ENCODE data around the gene PPP2R2D.

GRCh38 chr10:131925011-131925649 is 24.3 kb downstream of the PPP2R2D start:
- TF ChIP-seq, protein P1, sequence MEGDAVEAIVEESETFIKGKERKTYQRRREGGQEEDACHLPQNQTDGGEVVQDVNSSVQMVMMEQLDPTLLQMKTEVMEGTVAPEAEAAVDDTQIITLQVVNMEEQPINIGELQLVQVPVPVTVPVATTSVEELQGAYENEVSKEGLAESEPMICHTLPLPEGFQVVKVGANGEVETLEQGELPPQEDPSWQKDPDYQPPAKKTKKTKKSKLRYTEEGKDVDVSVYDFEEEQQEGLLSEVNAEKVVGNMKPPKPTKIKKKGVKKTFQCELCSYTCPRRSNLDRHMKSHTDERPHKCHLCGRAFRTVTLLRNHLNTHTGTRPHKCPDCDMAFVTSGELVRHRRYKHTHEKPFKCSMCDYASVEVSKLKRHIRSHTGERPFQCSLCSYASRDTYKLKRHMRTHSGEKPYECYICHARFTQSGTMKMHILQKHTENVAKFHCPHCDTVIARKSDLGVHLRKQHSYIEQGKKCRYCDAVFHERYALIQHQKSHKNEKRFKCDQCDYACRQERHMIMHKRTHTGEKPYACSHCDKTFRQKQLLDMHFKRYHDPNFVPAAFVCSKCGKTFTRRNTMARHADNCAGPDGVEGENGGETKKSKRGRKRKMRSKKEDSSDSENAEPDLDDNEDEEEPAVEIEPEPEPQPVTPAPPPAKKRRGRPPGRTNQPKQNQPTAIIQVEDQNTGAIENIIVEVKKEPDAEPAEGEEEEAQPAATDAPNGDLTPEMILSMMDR (conservative IDR thresholded peaks at IDR 0.05; ENCODE audit: low read depth, low read length) = no peak
- TF ChIP-seq EZH2 (IDR thresholded peaks at IDR 0.05; ENCODE audit: low read length, unreplicated experiment) = no peak
- TF ChIP-seq EZH2phosphoT487 (IDR thresholded peaks at IDR 0.05; ENCODE audit: borderline replicate concordance, low read length) = no peak

Data from PC-3 (cell line).